Neural crest cell (in vitro differentiated cells): ENCODE results near the gene VSIG10. TPM values are rescaled to one million over a fixed set of nuclear protein-coding genes. Genes with fewer than 3 reads are reported as not detected.

Experiments
- DNase-seq: peaks from one replicate; pipeline ENCODE4 v3.0.0; 2021; ENCODE audit warnings: low read depth, mixed read lengths, low spot score
- H3K27ac Mint-ChIP-seq: one replicate; pipeline ENCODE4 v1.8.0; 2021; ENCODE audit warnings: mild to moderate bottlenecking, mixed read lengths; ENCODE audit not compliant: unreplicated experiment
- H3K27me3 Mint-ChIP-seq: 2 replicates; pipeline ENCODE4 v1.8.0; 2021; ENCODE audit warnings: low read depth, mild to moderate bottlenecking, mixed read lengths
- H3K36me3 Mint-ChIP-seq: 2 replicates; pipeline ENCODE4 v1.8.0; 2021; ENCODE audit warnings: low read depth, mild to moderate bottlenecking, mixed read lengths
- H3K4me1 Mint-ChIP-seq: 2 replicates; pipeline ENCODE4 v1.8.0; 2021; ENCODE audit warnings: mixed read lengths
- H3K4me3 Mint-ChIP-seq: one replicate; pipeline ENCODE4 v1.8.0; 2021; ENCODE audit warnings: mild to moderate bottlenecking, mixed read lengths
- H3K9me3 Mint-ChIP-seq: 2 replicates; pipeline ENCODE4 v1.8.0; 2021; ENCODE audit warnings: mixed read lengths
- total RNA-seq: library from RNA; stranded (reverse); gene quantifications from 2 replicates; pipeline ENCODE4 v1.2.1, GENCODE V29; 2021
- TF ChIP-seq, protein P1 (sequence below): fragments of 200-600 bp; sonication (generic); conservative IDR thresholded peaks from 2 replicates; pipeline ENCODE4 v1.5.0; 2021; ENCODE audit warnings: antibody characterized with exemption, mild to moderate bottlenecking

The VSIG10 gene
- total RNA-seq, 1 donor from 2014 or later, result 26.8 TPM

GRCh38 chr12:118059341-118060191, 44.2 kb downstream of the VSIG10 start:
- H3K27me3 Mint-ChIP-seq, result peaks cover 2% of the 10 kb centered on the region
- peaks cover 2% of the 10 kb centered on the region for H3K9me3 Mint-ChIP-seq
- peak overlapping the region; percentile 92 for H3K4me3 Mint-ChIP-seq
- no peak for DNase-seq
- peaks cover 33% of the 10 kb centered on the region for H3K4me1 Mint-ChIP-seq
- peak overlapping the region; percentile 87 for H3K27ac Mint-ChIP-seq
- H3K36me3 Mint-ChIP-seq, result peaks cover 8% of the 10 kb centered on the region
- TF ChIP-seq, protein P1, sequence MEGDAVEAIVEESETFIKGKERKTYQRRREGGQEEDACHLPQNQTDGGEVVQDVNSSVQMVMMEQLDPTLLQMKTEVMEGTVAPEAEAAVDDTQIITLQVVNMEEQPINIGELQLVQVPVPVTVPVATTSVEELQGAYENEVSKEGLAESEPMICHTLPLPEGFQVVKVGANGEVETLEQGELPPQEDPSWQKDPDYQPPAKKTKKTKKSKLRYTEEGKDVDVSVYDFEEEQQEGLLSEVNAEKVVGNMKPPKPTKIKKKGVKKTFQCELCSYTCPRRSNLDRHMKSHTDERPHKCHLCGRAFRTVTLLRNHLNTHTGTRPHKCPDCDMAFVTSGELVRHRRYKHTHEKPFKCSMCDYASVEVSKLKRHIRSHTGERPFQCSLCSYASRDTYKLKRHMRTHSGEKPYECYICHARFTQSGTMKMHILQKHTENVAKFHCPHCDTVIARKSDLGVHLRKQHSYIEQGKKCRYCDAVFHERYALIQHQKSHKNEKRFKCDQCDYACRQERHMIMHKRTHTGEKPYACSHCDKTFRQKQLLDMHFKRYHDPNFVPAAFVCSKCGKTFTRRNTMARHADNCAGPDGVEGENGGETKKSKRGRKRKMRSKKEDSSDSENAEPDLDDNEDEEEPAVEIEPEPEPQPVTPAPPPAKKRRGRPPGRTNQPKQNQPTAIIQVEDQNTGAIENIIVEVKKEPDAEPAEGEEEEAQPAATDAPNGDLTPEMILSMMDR, result no peak

DNA sequence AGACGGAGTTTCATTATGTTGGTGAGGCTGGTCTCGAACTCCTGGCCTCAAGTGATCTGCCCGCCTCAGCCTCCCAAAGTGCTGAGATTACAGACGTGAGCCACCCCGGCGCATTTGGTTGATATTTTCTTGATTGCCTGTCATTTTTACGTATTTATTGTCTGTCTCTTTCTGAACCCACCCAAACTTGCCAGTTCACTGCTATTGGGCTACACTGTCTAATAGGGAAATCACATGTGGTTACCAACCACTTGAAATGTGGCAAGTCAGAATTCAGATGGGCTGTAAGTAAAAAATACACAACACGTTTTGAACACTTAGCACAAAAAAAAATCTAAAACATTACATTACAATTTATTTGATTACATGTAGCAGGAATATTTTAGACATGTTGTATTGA, 44.9 kb downstream of the VSIG10 start:
- peaks cover 2% of the 10 kb centered on the region for H3K27me3 Mint-ChIP-seq
- no peak for DNase-seq
- peaks cover 31% of the 10 kb centered on the region for H3K4me1 Mint-ChIP-seq
- H3K9me3 Mint-ChIP-seq, result peaks cover 2% of the 10 kb centered on the region
- TF ChIP-seq, protein P1, result no peak
- peak overlapping the region; percentile 92 for H3K4me3 Mint-ChIP-seq
- H3K36me3 Mint-ChIP-seq, result peaks cover 8% of the 10 kb centered on the region
- H3K27ac Mint-ChIP-seq, result no peak overlapping the region

DNA sequence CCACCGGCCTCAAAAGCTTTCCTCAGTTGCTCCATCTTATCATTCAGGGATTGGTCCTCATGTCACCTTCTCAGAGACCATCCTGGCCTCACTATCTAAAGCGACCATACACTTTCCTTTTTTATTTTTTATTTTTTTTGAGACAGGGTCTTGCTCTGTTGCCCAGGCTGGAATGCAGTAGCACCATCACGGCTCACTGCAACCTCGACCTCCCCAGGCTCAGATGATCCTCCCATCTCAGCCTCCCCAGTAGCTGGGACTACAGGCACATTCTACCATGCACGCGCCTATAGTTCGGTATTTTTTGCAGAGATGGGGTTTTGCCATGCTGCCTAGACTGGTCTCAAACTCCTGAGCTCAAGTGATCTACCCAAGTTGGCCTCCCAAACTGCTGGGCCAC, 45.6 kb downstream of the VSIG10 start:
- H3K9me3 Mint-ChIP-seq, result peaks cover 2% of the 10 kb centered on the region
- H3K27me3 Mint-ChIP-seq, result peaks cover 2% of the 10 kb centered on the region
- TF ChIP-seq, protein P1, result no peak
- DNase-seq, result no peak
- H3K27ac Mint-ChIP-seq, result no peak overlapping the region
- H3K4me1 Mint-ChIP-seq, result peaks cover 30% of the 10 kb centered on the region
- peaks cover 8% of the 10 kb centered on the region for H3K36me3 Mint-ChIP-seq
- H3K4me3 Mint-ChIP-seq, result peak overlapping the region; percentile 92

DNA sequence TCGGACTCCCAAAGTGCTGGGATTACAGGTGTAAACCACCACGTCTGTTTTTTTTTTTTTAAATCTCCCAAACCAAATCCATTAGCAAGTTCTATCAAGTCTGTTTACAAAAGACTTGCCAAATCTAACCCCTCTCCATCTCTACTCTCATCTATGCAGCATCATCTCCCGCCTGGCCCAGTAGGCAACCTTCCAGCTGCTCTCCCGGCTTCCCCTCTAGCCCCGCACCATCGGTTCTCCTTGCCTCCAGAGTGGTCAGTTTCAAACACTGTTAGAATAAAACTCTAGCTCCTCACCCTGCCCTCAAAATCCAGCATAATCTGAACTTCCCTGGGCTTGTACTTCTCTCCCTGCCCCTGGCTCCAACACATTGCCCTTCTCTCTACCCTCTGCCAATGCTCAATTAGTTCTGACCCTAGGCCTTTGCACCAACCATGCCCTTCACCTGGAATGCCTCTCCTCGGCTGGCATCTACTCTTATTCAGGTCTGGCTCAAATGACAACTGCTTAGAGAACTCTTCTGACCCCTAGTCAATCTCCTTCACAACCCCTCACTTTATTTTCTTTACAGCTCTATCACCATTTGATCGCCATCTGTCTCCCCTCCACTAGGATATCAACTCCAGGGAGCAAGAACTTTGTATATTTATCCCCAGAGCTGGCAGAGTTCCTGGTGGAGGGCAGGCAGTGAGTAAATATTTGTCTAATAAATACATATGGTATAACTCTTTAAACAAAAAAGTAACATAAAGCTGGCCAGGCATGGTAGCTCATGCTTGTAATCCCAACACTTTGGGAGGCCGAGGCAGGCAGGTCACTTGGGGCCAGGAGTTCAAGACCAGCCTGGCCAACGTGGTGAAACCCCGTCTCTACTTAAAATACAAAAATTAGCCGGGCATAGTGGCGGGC, 47.7 kb downstream of the VSIG10 start:
- TF ChIP-seq, protein P1, result no peak
- H3K4me3 Mint-ChIP-seq, result no peak overlapping the region
- no peak overlapping the region for H3K27ac Mint-ChIP-seq
- H3K9me3 Mint-ChIP-seq, result peaks cover 2% of the 10 kb centered on the region
- peaks cover 29% of the 10 kb centered on the region for H3K4me1 Mint-ChIP-seq
- peaks cover 9% of the 10 kb centered on the region for H3K36me3 Mint-ChIP-seq
- peaks cover 2% of the 10 kb centered on the region for H3K27me3 Mint-ChIP-seq
- DNase-seq, result no peak

- TF ChIP-seq, protein P1, result peak; percentile 73
- H3K36me3 Mint-ChIP-seq, result peaks cover 11% of the 10 kb centered on the region
These were observed 48.7 kb downstream of the VSIG10 start for GRCh38 chr12:118055144-118055557.

More at GRCh38 chr12:118055144-118055557, 48.7 kb downstream of the VSIG10 start:
- Mint-ChIP-seq H3K9me3 (peaks cover 2% of the 10 kb centered on the region), H3K4me3 (peak overlapping the region; percentile 78), H3K27ac (no peak overlapping the region), H3K4me1 (peaks cover 27% of the 10 kb centered on the region), H3K27me3 (peaks cover 2% of the 10 kb centered on the region)
- peak; percentile 43 for DNase-seq
